NCI-H1694 treated with DMSO at 0.1 percent for 48 hours (cell line): Measurements from ENCODE around the gene ARHGEF33.
A peak's percentile ranks its signal among the peaks of the same experiment; 100 is the strongest.
"Not testable (repeated sequence)": the region's sequence is repeated elsewhere in the genome, so short reads cannot be mapped to it uniquely, and the experiment has no call there.

Experiments used
- DNase-seq: peaks from one replicate; lab custom pipeline; 2025; lab: John Stamatoyannopoulos, UW

The ARHGEF33 gene

GRCh38 chr2:38911191-38911590, 21.5 kb downstream of the ARHGEF33 start:
- no peak for DNase-seq

GRCh38 chr2:38912619-38913018, 22.9 kb downstream of the ARHGEF33 start:
- no peak for DNase-seq

- no peak for DNase-seq
These were observed 32.7 kb downstream of the ARHGEF33 start for GRCh38 chr2:38922389-38922788.

GRCh38 chr2:38922902-38923301, 33.2 kb downstream of the ARHGEF33 start:
- DNase-seq: no peak

- DNase-seq: no peak
These were observed 36.3 kb downstream of the ARHGEF33 start for GRCh38 chr2:38925982-38926381.

GRCh38 chr2:38930600-38930999, 40.9 kb downstream of the ARHGEF33 start:
- DNase-seq: no peak

GRCh38 chr2:38932586-38932985, 42.9 kb downstream of the ARHGEF33 start:
- DNase-seq: no peak

- DNase-seq: peak; percentile 41
These were observed 44.0 kb downstream of the ARHGEF33 start for GRCh38 chr2:38933653-38934052.

- DNase-seq: no peak
These were observed 45.1 kb downstream of the ARHGEF33 start for GRCh38 chr2:38934742-38935141.

GRCh38 chr2:38935568-38936172, 46.0 kb downstream of the ARHGEF33 start:
- DNase-seq: no peak

GRCh38 chr2:38936516-38936915, 46.8 kb downstream of the ARHGEF33 start:
- DNase-seq: not testable (repeated sequence)

GRCh38 chr2:38937548-38937947, 47.9 kb downstream of the ARHGEF33 start:
- no peak for DNase-seq

- DNase-seq: no peak
These were observed 51.1 kb downstream of the ARHGEF33 start for GRCh38 chr2:38940746-38941145.

GRCh38 chr2:38943784-38944183, 54.1 kb downstream of the ARHGEF33 start:
- no peak for DNase-seq

GRCh38 chr2:38945372-38945771, 55.7 kb downstream of the ARHGEF33 start:
- DNase-seq: no peak

GRCh38 chr2:38945911-38946310, 56.2 kb downstream of the ARHGEF33 start:
- no peak for DNase-seq

- peak; percentile 77 for DNase-seq
These were observed 57.9 kb downstream of the ARHGEF33 start for GRCh38 chr2:38947241-38948239.

- no peak for DNase-seq
These were observed 58.8 kb downstream of the ARHGEF33 start for GRCh38 chr2:38948387-38948882.

- no peak for DNase-seq
These were observed 59.3 kb downstream of the ARHGEF33 start for GRCh38 chr2:38948995-38949394.

GRCh38 chr2:38951766-38952165, 62.1 kb downstream of the ARHGEF33 start:
- DNase-seq: no peak

- DNase-seq: no peak
These were observed 68.3 kb downstream of the ARHGEF33 start for GRCh38 chr2:38957972-38958371.

GRCh38 chr2:38959466-38959865, 69.8 kb downstream of the ARHGEF33 start:
- DNase-seq: no peak
